ENCODE measurements around the gene GPAT3. TPM values are rescaled to one million over a fixed set of nuclear protein-coding genes. Genes with fewer than 3 reads are reported as not detected.

Gene GPAT3
- polyA plus RNA-seq, 4 donors = 12.9 to 22.4 (median 18.6) TPM

DNA sequence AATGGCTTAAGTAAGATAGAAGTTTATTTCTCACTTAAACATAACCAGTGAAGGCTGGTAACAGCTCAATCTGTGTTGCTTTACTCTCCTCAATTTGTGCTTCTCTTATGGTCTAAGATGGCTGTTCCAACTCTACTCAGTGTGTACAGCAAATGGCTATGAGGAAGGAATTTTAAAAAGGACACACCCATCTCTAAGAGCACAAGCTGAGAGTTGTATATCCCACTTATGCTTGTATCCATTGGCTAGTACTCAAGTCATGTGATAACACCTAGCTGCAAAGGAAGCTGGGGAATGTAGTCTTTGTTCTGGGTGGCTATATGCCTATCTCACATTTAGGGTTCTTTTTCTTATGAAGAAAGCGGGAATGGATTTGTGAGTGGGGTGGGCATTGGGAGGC lies 63.3 kb downstream of the GPAT3 start:
- H3K4me3 ChIP-seq (ENCODE audit: low read depth in 1 of 3, low read length in 3 of 3) = no peak overlapping the region
- 17 to 93% (median 71%) methylated on average over 1 of the region's 1 CpG for WGBS, 3 donors
- H3K9me3 ChIP-seq (ENCODE audit: control insufficient read depth in 2 of 2, insufficient read depth in 1 of 2, low read depth in 1 of 2, low read length in 1 of 2) = peaks cover 0 to 3% of the 10 kb centered on the region in 2 donors
- FAIRE-seq (no peak), DNase-seq (peak in 1 of 2 donors; percentile 61)
- H3K36me3 ChIP-seq (ENCODE audit: control insufficient read depth in 3 of 3, insufficient read depth in 2 of 3, low read depth in 1 of 3, low read length in 3 of 3) = peaks cover 2 to 10% (median 2%) of the 10 kb centered on the region in 3 donors
- H3K27me3 ChIP-seq (ENCODE audit: control insufficient read depth in 3 of 3, insufficient read depth in 3 of 3, low read length in 3 of 3) = no peaks in the 10 kb centered on the region
- H3K4me1 ChIP-seq (ENCODE audit: control insufficient read depth in 3 of 3, insufficient read depth in 2 of 3, low read depth in 1 of 3, low read length in 2 of 3) = peaks cover 0 to 3% (median 2%) of the 10 kb centered on the region in 3 donors
- peak overlapping the region in 1 of 3 donors; percentile 39 for H3K27ac ChIP-seq (ENCODE audit: low read depth in 1 of 3, low read length in 2 of 3)

DNA sequence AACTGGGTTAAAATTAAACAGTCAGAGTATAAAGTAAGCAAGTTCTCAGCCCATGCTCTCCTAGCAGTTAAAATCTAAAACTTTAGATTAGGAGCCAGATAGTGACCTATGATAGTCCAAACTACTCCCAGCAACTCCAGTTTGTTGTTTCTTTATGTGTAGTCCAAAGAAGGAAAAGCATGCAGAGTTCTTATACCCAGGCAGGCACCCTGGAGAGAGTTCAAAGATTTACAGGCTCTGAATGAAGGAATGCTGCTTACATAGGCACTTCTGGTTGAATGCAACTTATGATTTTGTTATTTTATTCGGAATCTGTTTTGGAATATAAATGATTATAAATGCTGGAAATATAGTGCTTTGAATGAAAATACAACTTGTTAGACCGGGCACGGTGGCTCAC lies 67.2 kb downstream of the GPAT3 start:
- 77 to 90% (median 81%) methylated on average over 3 of the region's 3 CpGs for WGBS, 3 donors
- no peak overlapping the region for H3K27ac ChIP-seq (ENCODE audit: low read depth in 1 of 3, low read length in 2 of 3)
- no peaks in the 10 kb centered on the region for H3K27me3 ChIP-seq (ENCODE audit: control insufficient read depth in 3 of 3, insufficient read depth in 3 of 3, low read length in 3 of 3)
- peaks cover 0 to 15% (median 5%) of the 10 kb centered on the region in 3 donors for H3K4me1 ChIP-seq (ENCODE audit: control insufficient read depth in 3 of 3, insufficient read depth in 2 of 3, low read depth in 1 of 3, low read length in 2 of 3)
- DNase-seq (no peak), FAIRE-seq (no peak)
- peaks cover 0 to 5% (median 0%) of the 10 kb centered on the region in 3 donors for H3K36me3 ChIP-seq (ENCODE audit: control insufficient read depth in 3 of 3, insufficient read depth in 2 of 3, low read depth in 1 of 3, low read length in 3 of 3)
- H3K4me3 ChIP-seq (ENCODE audit: low read depth in 1 of 3, low read length in 3 of 3) = no peak overlapping the region
- peaks cover 0 to 3% of the 10 kb centered on the region in 2 donors for H3K9me3 ChIP-seq (ENCODE audit: control insufficient read depth in 2 of 2, insufficient read depth in 1 of 2, low read depth in 1 of 2, low read length in 1 of 2)

DNA sequence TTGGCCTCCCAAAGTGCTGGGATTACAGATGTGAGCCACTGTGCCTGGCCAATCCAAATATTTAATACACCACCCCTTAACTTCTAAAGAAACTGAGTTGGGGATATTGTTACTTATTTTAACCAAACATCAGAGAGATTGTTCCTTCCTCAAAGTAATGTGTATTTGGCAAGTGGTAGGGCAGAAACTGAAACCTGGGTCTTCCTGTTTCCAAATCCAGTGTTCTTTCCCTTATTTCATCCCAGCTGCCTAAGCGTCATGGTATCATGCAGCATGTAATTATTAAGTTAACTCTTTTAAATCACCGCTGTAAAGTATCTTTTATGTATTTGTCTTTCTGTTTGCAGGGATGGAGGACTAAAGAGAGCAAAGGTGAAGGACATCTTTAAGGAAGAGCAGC lies 68.4 kb downstream of the GPAT3 start:
- 48 to 66% (median 61%) methylated on average over 2 of the region's 2 CpGs for WGBS, 3 donors
- FAIRE-seq (no peak), DNase-seq (no peak)
- Histone ChIP-seq H3K4me3 (ENCODE audit: low read depth in 1 of 3, low read length in 3 of 3) (no peak overlapping the region), H3K36me3 (ENCODE audit: control insufficient read depth in 3 of 3, insufficient read depth in 2 of 3, low read depth in 1 of 3, low read length in 3 of 3) (peaks cover 0 to 5% (median 0%) of the 10 kb centered on the region in 3 donors), H3K4me1 (ENCODE audit: control insufficient read depth in 3 of 3, insufficient read depth in 2 of 3, low read depth in 1 of 3, low read length in 2 of 3) (peaks cover 0 to 15% (median 5%) of the 10 kb centered on the region in 3 donors), H3K9me3 (ENCODE audit: control insufficient read depth in 2 of 2, insufficient read depth in 1 of 2, low read depth in 1 of 2, low read length in 1 of 2) (peaks cover 0 to 1% of the 10 kb centered on the region in 2 donors), H3K27ac (ENCODE audit: low read depth in 1 of 3, low read length in 2 of 3) (no peak overlapping the region), H3K27me3 (ENCODE audit: control insufficient read depth in 3 of 3, insufficient read depth in 3 of 3, low read length in 3 of 3) (no peaks in the 10 kb centered on the region)

DNA sequence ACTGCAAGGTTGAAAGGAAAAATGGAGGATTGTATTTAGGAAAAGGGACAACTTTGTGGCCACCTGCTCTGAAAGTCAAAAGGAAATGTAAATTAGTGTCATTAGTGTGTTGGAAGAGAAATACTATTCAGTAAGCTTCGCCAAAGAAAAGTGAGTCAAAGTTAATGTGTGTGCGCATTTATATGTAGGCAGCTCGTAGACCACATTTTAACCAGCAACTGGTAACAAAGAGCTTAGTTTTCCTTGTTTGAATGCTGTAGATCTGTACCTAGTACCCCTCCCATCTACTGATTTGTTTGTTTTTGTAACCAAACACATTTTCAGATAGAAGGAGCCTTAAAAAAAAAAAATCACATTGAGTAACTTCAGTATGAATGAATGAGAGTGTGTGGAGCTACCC lies 69.3 kb downstream of the GPAT3 start:
- Histone ChIP-seq H3K9me3 (ENCODE audit: control insufficient read depth in 2 of 2, insufficient read depth in 1 of 2, low read depth in 1 of 2, low read length in 1 of 2) (no peaks in the 10 kb centered on the region), H3K4me3 (ENCODE audit: low read depth in 1 of 3, low read length in 3 of 3) (no peak overlapping the region), H3K27me3 (ENCODE audit: control insufficient read depth in 3 of 3, insufficient read depth in 3 of 3, low read length in 3 of 3) (no peaks in the 10 kb centered on the region), H3K36me3 (ENCODE audit: control insufficient read depth in 3 of 3, insufficient read depth in 2 of 3, low read depth in 1 of 3, low read length in 3 of 3) (peaks cover 0 to 2% (median 0%) of the 10 kb centered on the region in 3 donors), H3K4me1 (ENCODE audit: control insufficient read depth in 3 of 3, insufficient read depth in 2 of 3, low read depth in 1 of 3, low read length in 2 of 3) (peaks cover 0 to 15% (median 5%) of the 10 kb centered on the region in 3 donors), H3K27ac (ENCODE audit: low read depth in 1 of 3, low read length in 2 of 3) (peak overlapping the region in 1 of 3 donors; percentile 7)
- DNase-seq = no peak
- WGBS, 3 donors = 67 to 81% (median 70%) methylated on average over 3 of the region's 3 CpGs
- FAIRE-seq = no peak

DNA sequence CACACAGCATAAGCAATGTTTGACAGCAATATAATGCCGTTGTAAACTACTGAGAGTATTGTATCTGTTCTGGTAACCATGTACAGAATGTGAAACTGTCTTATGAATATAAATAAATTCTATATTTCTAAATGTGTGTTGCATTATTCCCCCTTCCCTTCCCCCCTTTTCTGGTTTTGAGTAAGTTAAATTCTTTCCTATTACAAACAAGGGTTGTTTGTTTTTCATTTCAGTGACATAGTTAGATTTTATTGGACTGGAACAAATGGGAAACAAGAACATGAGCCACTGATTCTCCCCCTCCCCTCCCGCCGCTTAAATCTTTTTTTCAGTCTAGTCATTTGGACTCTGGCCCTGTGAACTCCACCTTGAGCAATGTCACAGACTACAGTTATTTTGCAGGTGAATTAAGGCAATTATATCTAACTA lies 69.8 kb downstream of the GPAT3 start:
- H3K36me3 ChIP-seq (ENCODE audit: control insufficient read depth in 3 of 3, insufficient read depth in 2 of 3, low read depth in 1 of 3, low read length in 3 of 3) = peaks cover 0 to 2% (median 0%) of the 10 kb centered on the region in 3 donors
- H3K4me1 ChIP-seq (ENCODE audit: control insufficient read depth in 3 of 3, insufficient read depth in 2 of 3, low read depth in 1 of 3, low read length in 2 of 3) = peaks cover 0 to 15% (median 5%) of the 10 kb centered on the region in 3 donors
- DNase-seq (peak; percentile 61 to 62), FAIRE-seq (no peak)
- no peaks in the 10 kb centered on the region for H3K27me3 ChIP-seq (ENCODE audit: control insufficient read depth in 3 of 3, insufficient read depth in 3 of 3, low read length in 3 of 3)
- H3K9me3 ChIP-seq (ENCODE audit: control insufficient read depth in 2 of 2, insufficient read depth in 1 of 2, low read depth in 1 of 2, low read length in 1 of 2) = no peaks in the 10 kb centered on the region
- peak overlapping the region in 1 of 3 donors; percentile 7 for H3K27ac ChIP-seq (ENCODE audit: low read depth in 1 of 3, low read length in 2 of 3)
- WGBS, 3 donors = 12 to 32% (median 30%) methylated on average over 3 of the region's 3 CpGs
- H3K4me3 ChIP-seq (ENCODE audit: low read depth in 1 of 3, low read length in 3 of 3) = no peak overlapping the region

DNA sequence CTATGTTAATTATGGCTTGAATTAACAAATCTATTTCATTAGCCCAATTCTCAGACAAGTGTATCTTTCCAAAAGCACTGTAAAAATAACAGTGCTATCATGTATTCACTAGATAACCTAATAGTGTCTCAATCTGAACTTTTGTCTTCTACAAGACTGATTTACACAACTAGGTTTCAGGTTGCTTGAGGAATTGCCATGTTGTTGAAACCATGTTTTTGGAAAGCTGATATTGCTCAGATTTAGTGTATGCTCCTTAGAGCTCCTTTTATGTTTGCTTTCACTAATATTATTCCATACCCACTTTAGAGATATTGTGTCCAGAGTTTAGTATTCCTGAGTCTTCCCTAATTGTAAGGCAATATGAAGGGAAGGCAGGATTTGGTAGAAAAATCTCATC lies 70.6 kb downstream of the GPAT3 start:
- no peak overlapping the region for H3K4me3 ChIP-seq (ENCODE audit: low read depth in 1 of 3, low read length in 3 of 3)
- H3K27ac ChIP-seq (ENCODE audit: low read depth in 1 of 3, low read length in 2 of 3) = no peak overlapping the region
- peaks cover 0 to 2% (median 0%) of the 10 kb centered on the region in 3 donors for H3K36me3 ChIP-seq (ENCODE audit: control insufficient read depth in 3 of 3, insufficient read depth in 2 of 3, low read depth in 1 of 3, low read length in 3 of 3)
- peaks cover 0 to 15% (median 5%) of the 10 kb centered on the region in 3 donors for H3K4me1 ChIP-seq (ENCODE audit: control insufficient read depth in 3 of 3, insufficient read depth in 2 of 3, low read depth in 1 of 3, low read length in 2 of 3)
- FAIRE-seq = no peak
- no peaks in the 10 kb centered on the region for H3K9me3 ChIP-seq (ENCODE audit: control insufficient read depth in 2 of 2, insufficient read depth in 1 of 2, low read depth in 1 of 2, low read length in 1 of 2)
- H3K27me3 ChIP-seq (ENCODE audit: control insufficient read depth in 3 of 3, insufficient read depth in 3 of 3, low read length in 3 of 3) = no peaks in the 10 kb centered on the region
- no peak for DNase-seq

DNA sequence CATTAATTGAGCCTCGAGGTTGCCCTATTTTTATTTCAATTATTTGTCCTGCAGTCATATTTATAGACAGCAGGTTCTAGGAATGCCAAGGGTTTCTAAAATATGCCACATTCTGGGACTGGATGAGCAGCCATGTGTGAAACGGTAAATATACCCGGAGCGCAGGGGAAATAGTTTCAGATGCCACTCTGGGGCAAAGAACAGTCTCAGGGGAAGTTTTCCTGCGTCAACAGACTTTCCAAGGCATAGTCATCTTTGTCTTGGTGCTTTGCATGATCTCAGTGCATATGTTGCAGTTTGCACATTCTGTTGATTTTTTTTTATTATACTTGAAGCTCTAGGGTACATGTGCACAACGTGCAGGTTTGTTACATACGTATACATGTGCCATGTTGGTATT lies 71.0 kb downstream of the GPAT3 start:
- no peak overlapping the region for H3K27ac ChIP-seq (ENCODE audit: low read depth in 1 of 3, low read length in 2 of 3)
- peaks cover 0 to 2% (median 0%) of the 10 kb centered on the region in 3 donors for H3K36me3 ChIP-seq (ENCODE audit: control insufficient read depth in 3 of 3, insufficient read depth in 2 of 3, low read depth in 1 of 3, low read length in 3 of 3)
- FAIRE-seq (no peak), DNase-seq (no peak)
- WGBS, 3 donors = 45 to 80% (median 53%) methylated on average over 7 of the region's 7 CpGs
- H3K4me1 ChIP-seq (ENCODE audit: control insufficient read depth in 3 of 3, insufficient read depth in 2 of 3, low read depth in 1 of 3, low read length in 2 of 3) = peaks cover 0 to 15% (median 5%) of the 10 kb centered on the region in 3 donors
- no peak overlapping the region for H3K4me3 ChIP-seq (ENCODE audit: low read depth in 1 of 3, low read length in 3 of 3)
- H3K27me3 ChIP-seq (ENCODE audit: control insufficient read depth in 3 of 3, insufficient read depth in 3 of 3, low read length in 3 of 3) = no peaks in the 10 kb centered on the region
- no peaks in the 10 kb centered on the region for H3K9me3 ChIP-seq (ENCODE audit: control insufficient read depth in 2 of 2, insufficient read depth in 1 of 2, low read depth in 1 of 2, low read length in 1 of 2)

DNA sequence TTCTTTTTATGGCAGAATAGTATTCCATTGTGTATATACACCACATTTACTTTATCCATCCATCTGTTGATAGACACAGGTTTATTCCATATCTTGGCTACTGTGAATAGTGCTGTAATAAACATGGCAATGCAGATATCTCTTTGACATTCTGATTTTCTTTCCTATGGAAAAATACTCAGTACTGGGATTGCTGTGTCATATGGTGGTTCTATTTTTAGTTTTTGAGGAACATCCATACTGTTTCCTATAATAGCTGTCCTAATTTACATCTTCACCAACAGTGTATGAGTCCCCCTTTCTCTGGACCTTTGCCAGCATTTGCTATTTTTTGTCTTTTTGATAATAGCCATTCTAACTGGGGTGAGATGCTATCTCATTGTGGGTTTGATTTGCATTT lies 73.5 kb downstream of the GPAT3 start:
- peaks cover 0 to 12% (median 5%) of the 10 kb centered on the region in 3 donors for H3K4me1 ChIP-seq (ENCODE audit: control insufficient read depth in 3 of 3, insufficient read depth in 2 of 3, low read depth in 1 of 3, low read length in 2 of 3)
- H3K27me3 ChIP-seq (ENCODE audit: control insufficient read depth in 3 of 3, insufficient read depth in 3 of 3, low read length in 3 of 3) = no peaks in the 10 kb centered on the region
- DNase-seq (no peak), FAIRE-seq (no peak)
- no peaks in the 10 kb centered on the region for H3K36me3 ChIP-seq (ENCODE audit: control insufficient read depth in 3 of 3, insufficient read depth in 2 of 3, low read depth in 1 of 3, low read length in 3 of 3)
- H3K27ac ChIP-seq (ENCODE audit: low read depth in 1 of 3, low read length in 2 of 3) = no peak overlapping the region
- H3K4me3 ChIP-seq (ENCODE audit: low read depth in 1 of 3, low read length in 3 of 3) = no peak overlapping the region
- H3K9me3 ChIP-seq (ENCODE audit: control insufficient read depth in 2 of 2, insufficient read depth in 1 of 2, low read depth in 1 of 2, low read length in 1 of 2) = peaks cover 0 to 10% of the 10 kb centered on the region in 2 donors

DNA sequence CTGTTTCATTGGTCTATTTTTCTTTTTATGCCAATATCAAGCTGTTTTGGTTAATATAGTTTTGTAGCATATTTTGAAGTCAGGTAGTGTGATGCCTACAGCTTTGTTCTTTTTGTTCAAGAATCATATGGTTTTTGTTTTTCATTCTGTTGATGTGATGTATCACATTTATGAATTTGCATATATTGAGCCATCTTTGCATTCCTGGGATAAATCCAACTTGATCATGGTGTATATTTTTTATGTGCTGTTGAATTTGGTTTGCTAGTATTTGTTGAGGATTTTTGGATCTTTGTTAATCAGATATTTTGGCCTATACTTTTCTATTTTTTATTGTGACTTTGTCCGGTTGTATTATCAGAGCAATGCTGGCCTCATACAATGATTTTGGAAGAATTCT lies 74.8 kb downstream of the GPAT3 start:
- no peak for DNase-seq
- no peak for FAIRE-seq
- peaks cover 0 to 2% (median 0%) of the 10 kb centered on the region in 3 donors for H3K27me3 ChIP-seq (ENCODE audit: control insufficient read depth in 3 of 3, insufficient read depth in 3 of 3, low read length in 3 of 3)
- H3K36me3 ChIP-seq (ENCODE audit: control insufficient read depth in 3 of 3, insufficient read depth in 2 of 3, low read depth in 1 of 3, low read length in 3 of 3) = no peaks in the 10 kb centered on the region
- peaks cover 0 to 19% of the 10 kb centered on the region in 2 donors for H3K9me3 ChIP-seq (ENCODE audit: control insufficient read depth in 2 of 2, insufficient read depth in 1 of 2, low read depth in 1 of 2, low read length in 1 of 2)
- no peak overlapping the region for H3K4me3 ChIP-seq (ENCODE audit: low read depth in 1 of 3, low read length in 3 of 3)
- WGBS, 3 donors = 98 to 100% (median 100%) methylated on average over 1 of the region's 1 CpG
- H3K4me1 ChIP-seq (ENCODE audit: control insufficient read depth in 3 of 3, insufficient read depth in 2 of 3, low read depth in 1 of 3, low read length in 2 of 3) = peaks cover 0 to 5% (median 0%) of the 10 kb centered on the region in 3 donors
- H3K27ac ChIP-seq (ENCODE audit: low read depth in 1 of 3, low read length in 2 of 3) = no peak overlapping the region

All from small intestine (tissue), 7 donors.